HEK293T (cell line): ENCODE measurements around the gene USP9X.

ENCODE experiments used
- CTCF ChIA-PET: fragments of 350-600 bp; formaldehyde crosslinking; extraction: SDS; loops from one replicate; lab custom pipeline; 2021; ENCODE audit warnings: antibody characterized with exemption, inconsistent platforms; lab: Yijun Ruan, JAX
- POLR2A ChIA-PET: fragments of 350-600 bp; formaldehyde crosslinking; extraction: SDS; loops from one replicate; lab custom pipeline; 2020; ENCODE audit warnings: antibody characterized with exemption, inconsistent platforms; lab: Yijun Ruan, JAX
- DNase-seq: peaks from one replicate; pipeline ENCODE4 v3.0.0; 2012; ENCODE audit warnings: mixed read lengths; ENCODE audit errors: extremely low spot score
- ARNT ChIP-seq: fragments of 450-650 bp; IDR thresholded peaks from 2 replicates; pipeline ENCODE4 v1.6.1; 2017; ENCODE audit warnings: mild to moderate bottlenecking
- BHLHE40 ChIP-seq: fragments of 450-650 bp; IDR thresholded peaks from 2 replicates; pipeline ENCODE4 v1.6.1; 2016; ENCODE audit warnings: mild to moderate bottlenecking, moderate library complexity, borderline replicate concordance
- CTBP1 ChIP-seq: fragments of 450-650 bp; IDR thresholded peaks from 2 replicates; pipeline ENCODE4 v1.6.1; 2016; ENCODE audit warnings: borderline replicate concordance
- ELF4 ChIP-seq: fragments of 450-650 bp; IDR thresholded peaks from 2 replicates; pipeline ENCODE4 v1.6.1; 2017; ENCODE audit warnings: antibody characterized with exemption
- FOXA1 ChIP-seq: fragments of 450-650 bp; IDR thresholded peaks from 2 replicates; pipeline ENCODE4 v1.6.1; 2016; ENCODE audit warnings: mild to moderate bottlenecking
- FOXK2 ChIP-seq: fragments of 450-650 bp; IDR thresholded peaks from 2 replicates; pipeline ENCODE4 v1.6.1; 2016; ENCODE audit warnings: mild to moderate bottlenecking
- FOXM1 ChIP-seq: fragments of 450-650 bp; IDR thresholded peaks from 2 replicates; pipeline ENCODE4 v1.6.1; 2017; ENCODE audit warnings: mild to moderate bottlenecking, borderline replicate concordance
- HDGF ChIP-seq: fragments of 450-650 bp; IDR thresholded peaks from 2 replicates; pipeline ENCODE4 v1.6.1; 2017; ENCODE audit warnings: antibody characterized with exemption, borderline replicate concordance
- L3MBTL2 ChIP-seq: fragments of 450-650 bp; conservative IDR thresholded peaks from 2 replicates; pipeline ENCODE4 v1.6.1; 2016; ENCODE audit warnings: mild to moderate bottlenecking
- LEF1 ChIP-seq: fragments of 450-650 bp; IDR thresholded peaks from 2 replicates; pipeline ENCODE4 v1.6.1; 2017; ENCODE audit warnings: mild to moderate bottlenecking, borderline replicate concordance
- NFRKB ChIP-seq: fragments of 450-650 bp; IDR thresholded peaks from 2 replicates; pipeline ENCODE4 v1.6.1; 2016; ENCODE audit warnings: mild to moderate bottlenecking, moderate library complexity
- SP1 ChIP-seq: fragments of 450-650 bp; IDR thresholded peaks from 2 replicates; pipeline ENCODE4 v1.6.1; 2017
- SUZ12 ChIP-seq: fragments of 450-650 bp; IDR thresholded peaks from 2 replicates; pipeline ENCODE4 v1.6.1; 2016; ENCODE audit warnings: mild to moderate bottlenecking
- TARDBP ChIP-seq: fragments of 450-650 bp; IDR thresholded peaks from 2 replicates; pipeline ENCODE4 v1.6.1; 2016
- ZNF384 ChIP-seq: fragments of 450-650 bp; IDR thresholded peaks from 2 replicates; pipeline ENCODE4 v1.6.1; 2016
- TF ChIP-seq, protein P1 (sequence below): fragments of 450-650 bp; IDR thresholded peaks from 2 replicates; pipeline ENCODE4 v1.6.1; 2016

USP9X gene

GRCh38 chrX:41240509-41240908 is 155.3 kb downstream of the USP9X start:
- ChIA-PET CTCF (interaction anchor here (0.6 kb wide), 1 partner anchor 696 kb away, joined by 4 read pairs; no protein-coding TSS in a partner anchor), POLR2A (no interaction called here)
- DNase-seq: no peak
- TF ChIP-seq ZNF384 (no peak), SUZ12 (no peak), ELF4 (no peak), NFRKB (no peak), TARDBP (no peak), FOXA1 (no peak), CTBP1 (no peak), LEF1 (no peak), SP1 (no peak), FOXM1 (no peak), FOXK2 (no peak), BHLHE40 (no peak)
- TF ChIP-seq, protein P1, sequence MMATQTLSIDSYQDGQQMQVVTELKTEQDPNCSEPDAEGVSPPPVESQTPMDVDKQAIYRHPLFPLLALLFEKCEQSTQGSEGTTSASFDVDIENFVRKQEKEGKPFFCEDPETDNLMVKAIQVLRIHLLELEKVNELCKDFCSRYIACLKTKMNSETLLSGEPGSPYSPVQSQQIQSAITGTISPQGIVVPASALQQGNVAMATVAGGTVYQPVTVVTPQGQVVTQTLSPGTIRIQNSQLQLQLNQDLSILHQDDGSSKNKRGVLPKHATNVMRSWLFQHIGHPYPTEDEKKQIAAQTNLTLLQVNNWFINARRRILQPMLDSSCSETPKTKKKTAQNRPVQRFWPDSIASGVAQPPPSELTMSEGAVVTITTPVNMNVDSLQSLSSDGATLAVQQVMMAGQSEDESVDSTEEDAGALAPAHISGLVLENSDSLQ: no peak

- TF ChIP-seq HDGF: no peak
- no peak for TF ChIP-seq ZNF384
- TF ChIP-seq, protein P1: no peak
- TF ChIP-seq ELF4: no peak
- no peak for TF ChIP-seq LEF1
- TF ChIP-seq SUZ12: no peak
- TF ChIP-seq L3MBTL2: no peak
- no peak for TF ChIP-seq BHLHE40
- no peak for TF ChIP-seq FOXK2
- no peak for TF ChIP-seq FOXM1
- no peak for TF ChIP-seq NFRKB
- TF ChIP-seq SP1: no peak
- TF ChIP-seq CTBP1: no peak
- TF ChIP-seq ARNT: no peak
- TF ChIP-seq FOXA1: no peak
- no peak for TF ChIP-seq TARDBP
- ChIA-PET POLR2A (no interaction called here), CTCF (no interaction called here)
- no peak for DNase-seq
Observed at GRCh38 chrX:41241962-41242361, 156.7 kb downstream of the USP9X start.

- CTCF ChIA-PET: no interaction called here
- TF ChIP-seq ELF4 (no peak), NFRKB (no peak), ZNF384 (no peak), SP1 (no peak), FOXM1 (no peak)
- no peak for DNase-seq
- POLR2A ChIA-PET: no interaction called here
Observed at GRCh38 chrX:41245641-41246040, 160.4 kb downstream of the USP9X start.

- CTCF ChIA-PET: no interaction called here
- TF ChIP-seq ZNF384 (no peak), TARDBP (no peak), SP1 (no peak), ARNT (no peak), NFRKB (no peak), ELF4 (no peak), LEF1 (no peak), BHLHE40 (no peak), CTBP1 (no peak), FOXA1 (no peak), FOXM1 (no peak)
- TF ChIP-seq, protein P1: no peak
- POLR2A ChIA-PET: no interaction called here
- DNase-seq: no peak
Observed at GRCh38 chrX:41250867-41251266, 165.6 kb downstream of the USP9X start.

DNA sequence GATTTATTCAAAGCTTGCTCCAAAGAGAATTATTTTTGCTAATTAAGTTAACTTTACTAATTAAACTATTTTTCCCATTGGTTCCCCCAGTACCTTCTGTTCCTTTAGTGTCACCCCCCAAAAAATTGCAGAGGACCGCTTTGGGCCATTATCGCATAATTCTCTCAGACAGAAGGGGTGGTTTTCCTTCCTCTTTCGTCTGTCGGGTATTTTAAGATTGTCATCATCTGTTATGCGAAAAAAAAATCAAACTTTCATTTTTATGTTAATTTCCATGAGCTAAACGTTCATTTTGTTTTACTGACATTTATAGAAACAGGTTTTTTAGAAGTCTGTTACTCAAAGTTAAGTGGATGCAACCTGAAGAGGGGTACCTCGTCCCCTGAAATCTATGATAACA is 172.6 kb downstream of the USP9X start:
- ChIA-PET CTCF (interaction anchor here (0.6 kb wide), 1 partner anchor 270 kb away, joined by 3 read pairs; no protein-coding TSS in a partner anchor), POLR2A (no interaction called here)
- no peak for TF ChIP-seq FOXK2
- no peak for TF ChIP-seq TARDBP
- no peak for TF ChIP-seq LEF1
- TF ChIP-seq BHLHE40: no peak
- no peak for TF ChIP-seq SUZ12
- TF ChIP-seq NFRKB: no peak
- no peak for TF ChIP-seq FOXM1
- TF ChIP-seq ARNT: no peak
- TF ChIP-seq SP1: no peak
- no peak for TF ChIP-seq HDGF
- no peak for TF ChIP-seq L3MBTL2
- no peak for TF ChIP-seq CTBP1
- no peak for TF ChIP-seq ELF4
- TF ChIP-seq FOXA1: no peak
- TF ChIP-seq, protein P1: no peak
- no peak for TF ChIP-seq ZNF384
- DNase-seq: no peak

DNA sequence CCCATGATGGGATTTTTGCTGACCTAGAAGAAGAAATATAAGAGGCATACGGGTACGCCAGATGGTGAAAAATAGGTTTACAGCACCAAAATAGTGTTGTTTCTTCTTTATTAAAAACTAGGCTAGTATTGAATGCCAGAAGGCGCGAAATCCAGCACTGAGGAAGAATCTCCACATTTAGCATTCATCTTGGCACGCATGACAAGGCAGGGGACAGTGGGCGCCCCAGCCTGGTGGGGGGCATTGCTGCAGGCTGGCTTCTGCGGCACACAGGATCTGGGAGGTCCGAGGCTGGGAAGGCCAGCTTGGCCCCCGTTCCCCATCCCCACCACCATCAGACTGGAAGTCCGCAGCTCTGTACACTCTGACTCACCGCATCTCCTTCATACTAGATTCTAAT is 173.0 kb downstream of the USP9X start:
- DNase-seq: no peak
- CTCF ChIA-PET: no interaction called here
- POLR2A ChIA-PET: no interaction called here
- TF ChIP-seq NFRKB (no peak), FOXK2 (no peak), SP1 (no peak), LEF1 (no peak), HDGF (no peak), CTBP1 (no peak), SUZ12 (no peak), ELF4 (no peak), ZNF384 (no peak), ARNT (no peak), BHLHE40 (no peak), FOXA1 (no peak), L3MBTL2 (no peak), TARDBP (no peak)
- TF ChIP-seq, protein P1: no peak
